Measurements from ENCODE around the gene CEP104. TPM values are rescaled to one million over a fixed set of nuclear protein-coding genes. Genes with fewer than 3 reads are reported as not detected.
A peak's percentile ranks its signal among the peaks of the same experiment; 100 is the strongest.

CEP104 gene
- total RNA-seq, 1 donor from 2014 or later, result 35.2 TPM

GRCh38 chr1:3787349-3787715 lies 69.7 kb downstream of the CEP104 start:
- no peak for DNase-seq
- intact Hi-C loops (cut with micrococcal nuclease), result no loop called here
- ATAC-seq, result no peak

DNA sequence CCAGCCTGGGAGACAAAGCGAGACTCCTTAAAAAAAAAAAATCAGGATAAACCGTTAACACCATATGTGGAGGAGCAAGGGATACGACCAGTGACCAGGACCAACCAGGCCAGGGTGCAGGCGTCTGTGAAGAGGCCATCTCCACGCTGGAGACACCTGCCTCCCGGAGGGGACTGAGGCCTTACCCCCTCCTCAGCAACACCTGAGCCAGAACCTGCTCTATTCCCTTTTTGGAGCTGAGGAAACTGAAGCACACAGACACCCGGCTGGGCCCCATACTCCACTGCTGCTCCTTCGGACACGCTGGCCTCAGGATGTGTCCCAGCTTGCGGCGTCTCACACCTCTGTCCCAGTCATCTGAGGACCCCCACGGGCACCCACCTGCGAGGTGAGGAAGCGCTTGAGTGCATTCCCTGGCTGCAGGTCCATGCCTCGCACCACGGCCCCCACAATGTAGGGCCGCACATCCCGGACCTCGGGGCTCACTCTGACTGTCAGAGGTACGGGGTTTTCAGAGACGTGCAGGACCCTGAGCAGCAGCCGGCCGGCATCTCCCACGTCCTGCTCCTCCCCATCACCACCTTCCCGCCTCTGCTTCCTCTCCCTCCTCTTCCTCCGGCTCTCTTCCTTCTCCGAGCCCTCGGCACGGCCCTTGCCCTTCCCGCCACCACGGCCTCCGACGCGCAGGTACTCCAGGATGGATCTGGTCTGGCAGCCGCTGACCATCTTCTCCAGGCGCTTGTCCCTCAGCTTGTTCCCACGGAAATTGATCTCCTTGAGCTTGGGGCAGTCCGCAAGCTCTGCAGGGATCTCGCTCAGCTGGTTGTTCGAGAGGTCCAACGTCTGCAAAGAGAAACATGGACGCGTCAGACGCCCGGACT lies 70.3 kb downstream of the CEP104 start:
- ATAC-seq (no peak), DNase-seq (no peak)
- intact Hi-C loops (cut with micrococcal nuclease), result no loop called here

DNA sequence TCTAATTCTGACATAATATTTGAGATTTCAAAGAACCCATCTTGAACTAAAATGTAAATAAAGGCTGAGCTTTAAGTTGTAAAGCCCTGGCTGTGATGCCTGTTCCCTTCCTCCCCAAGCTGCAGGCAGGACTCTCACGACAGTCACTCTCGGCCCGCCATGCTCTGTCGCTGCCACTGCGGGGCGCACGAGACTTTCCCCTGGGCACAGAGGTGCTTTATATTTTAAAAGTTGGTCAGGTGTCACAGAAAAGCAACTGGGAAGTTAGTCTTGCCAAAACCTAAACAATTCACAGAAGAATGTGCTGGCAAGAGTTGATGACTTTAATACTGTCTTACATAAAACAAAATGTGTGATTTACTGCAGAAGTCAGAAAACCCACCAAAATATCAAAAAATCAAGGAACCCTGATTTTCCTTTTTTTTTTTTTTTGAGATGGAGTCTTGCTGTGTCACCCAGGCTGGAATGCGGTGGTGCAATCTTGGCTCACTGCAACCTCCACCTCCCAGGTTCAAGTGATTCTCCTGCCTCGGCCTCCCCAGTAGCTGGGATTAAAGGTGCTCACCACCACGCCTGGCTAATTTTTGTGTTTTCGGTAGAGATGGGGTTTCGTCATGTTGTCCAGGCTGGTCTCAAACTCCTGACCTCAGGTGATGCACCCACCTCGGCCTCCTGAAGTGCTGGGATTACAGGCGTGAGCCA lies 71.4 kb downstream of the CEP104 start:
- intact Hi-C loops (cut with micrococcal nuclease), result no loop called here
- ATAC-seq, result no peak
- DNase-seq, result no peak

DNA sequence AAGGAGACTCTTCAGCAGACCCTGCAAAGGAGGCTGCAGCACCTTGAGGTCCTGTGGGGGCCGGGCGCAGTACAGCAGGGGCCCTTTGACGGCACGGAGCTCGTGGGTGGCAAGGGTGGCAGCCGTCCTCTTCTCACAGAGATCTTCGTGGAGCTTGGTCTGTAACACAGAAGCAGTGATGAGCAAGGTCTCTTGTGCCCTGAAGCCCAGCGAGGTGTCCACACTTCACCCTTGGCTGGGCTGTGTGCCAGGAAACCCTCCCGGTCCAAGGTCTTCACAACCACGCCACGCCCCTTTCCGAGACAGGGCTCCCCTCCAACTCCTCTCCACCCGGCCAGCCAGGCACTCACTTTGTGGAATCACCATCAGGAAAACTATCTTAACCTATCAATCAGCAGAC lies 72.0 kb downstream of the CEP104 start:
- intact Hi-C loops (cut with micrococcal nuclease), result no loop called here
- peak; percentile 72 for DNase-seq
- ATAC-seq, result peak; percentile 59

DNA sequence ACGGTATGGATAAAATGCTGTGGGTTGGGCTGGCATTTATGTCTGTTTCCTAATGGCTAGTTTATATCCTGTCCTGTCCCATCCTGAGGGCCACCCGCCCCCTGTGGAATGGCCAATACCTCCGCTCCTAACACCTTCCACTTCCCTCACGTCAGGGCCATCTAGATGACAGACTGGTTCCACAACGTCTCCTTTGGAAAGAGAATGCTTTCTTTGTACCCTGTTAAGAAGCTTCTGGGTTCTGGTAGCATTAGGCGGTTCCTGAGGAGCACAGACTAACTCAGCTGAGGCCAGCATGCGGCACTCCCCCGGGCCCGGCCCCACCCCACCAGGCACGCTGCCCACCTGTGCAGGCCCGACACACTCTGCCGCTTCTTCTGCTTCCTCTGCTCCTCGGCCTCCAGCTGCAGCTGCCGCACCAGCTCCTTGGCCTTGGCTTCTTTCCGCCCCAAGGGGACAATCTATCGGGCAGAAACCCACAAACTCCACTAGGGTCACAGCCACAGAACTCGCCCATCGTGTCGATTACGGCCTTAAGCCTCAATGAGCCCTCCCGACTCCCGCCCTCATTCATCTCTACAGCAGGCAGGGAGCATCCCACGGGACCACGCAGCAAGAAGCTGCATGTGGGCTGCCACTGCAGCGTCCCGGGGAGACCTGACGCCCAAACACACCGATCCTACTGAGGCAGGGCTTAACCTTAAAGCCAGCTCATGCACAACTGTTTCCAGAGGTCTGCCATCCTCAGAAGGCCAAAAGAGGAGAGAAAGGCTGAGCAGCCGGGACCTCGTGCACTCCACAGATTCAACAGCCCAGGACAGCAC lies 73.1 kb downstream of the CEP104 start:
- intact Hi-C loops (cut with micrococcal nuclease), result no loop called here
- DNase-seq (no peak), ATAC-seq (no peak)

DNA sequence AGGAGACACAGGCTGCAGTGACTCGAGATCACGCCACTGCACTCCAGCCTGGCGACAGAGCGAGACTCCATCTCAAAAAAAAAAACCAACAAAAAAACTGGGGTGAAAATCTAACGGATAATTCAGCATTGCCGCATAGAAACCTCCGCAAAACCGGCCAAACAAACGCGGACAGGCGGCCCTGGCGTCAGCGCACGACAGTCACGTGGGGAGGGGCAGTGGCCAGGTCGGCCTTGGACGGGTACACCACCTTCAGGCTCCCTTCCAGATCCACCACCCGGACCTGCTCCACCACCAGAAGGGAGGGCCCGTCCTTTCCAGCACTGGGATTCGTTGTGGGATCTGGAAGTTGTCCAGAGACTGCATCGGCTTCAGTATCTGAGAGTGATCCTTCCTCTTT lies 76.1 kb downstream of the CEP104 start:
- ATAC-seq (no peak), DNase-seq (peak; percentile 12)
- intact Hi-C loops (cut with micrococcal nuclease), result no loop called here

GRCh38 chr1:3779912-3780416 lies 77.0 kb downstream of the CEP104 start:
- DNase-seq, result peak; percentile 14
- intact Hi-C loops (cut with micrococcal nuclease), result no loop called here
- ATAC-seq, result no peak

DNA sequence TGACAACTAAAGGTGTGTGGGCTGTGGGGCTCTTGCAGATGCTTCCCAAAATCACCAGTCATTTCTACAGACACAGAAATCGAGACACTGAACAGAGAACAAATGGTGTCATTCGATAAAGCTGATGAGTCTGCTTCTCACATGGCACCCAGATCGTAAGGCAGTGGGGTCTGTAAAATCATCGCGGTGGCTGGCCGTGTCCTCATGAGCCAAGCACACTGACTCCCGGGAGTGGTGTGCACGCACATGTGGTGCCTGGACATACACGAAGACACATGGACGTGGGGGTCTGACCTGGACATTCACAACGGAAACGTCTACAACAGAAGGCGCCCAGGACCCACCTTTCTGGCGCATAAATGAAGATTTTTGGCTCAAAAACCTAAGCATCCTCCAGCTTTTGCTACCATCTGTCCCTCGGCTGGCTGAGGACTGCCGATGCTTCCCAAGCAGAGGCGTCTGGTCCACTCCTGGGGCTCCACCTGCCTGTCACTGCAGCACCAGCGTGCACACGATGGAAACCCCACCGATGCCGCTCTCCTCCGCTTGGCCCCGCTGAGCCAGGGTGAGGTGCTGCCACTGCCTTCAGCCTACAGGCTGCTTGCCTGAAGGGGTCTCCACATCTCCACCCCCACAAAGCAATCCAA lies 77.6 kb downstream of the CEP104 start:
- DNase-seq (peak; percentile 26), ATAC-seq (no peak)
- intact Hi-C loops (cut with micrococcal nuclease), result no loop called here

DNA sequence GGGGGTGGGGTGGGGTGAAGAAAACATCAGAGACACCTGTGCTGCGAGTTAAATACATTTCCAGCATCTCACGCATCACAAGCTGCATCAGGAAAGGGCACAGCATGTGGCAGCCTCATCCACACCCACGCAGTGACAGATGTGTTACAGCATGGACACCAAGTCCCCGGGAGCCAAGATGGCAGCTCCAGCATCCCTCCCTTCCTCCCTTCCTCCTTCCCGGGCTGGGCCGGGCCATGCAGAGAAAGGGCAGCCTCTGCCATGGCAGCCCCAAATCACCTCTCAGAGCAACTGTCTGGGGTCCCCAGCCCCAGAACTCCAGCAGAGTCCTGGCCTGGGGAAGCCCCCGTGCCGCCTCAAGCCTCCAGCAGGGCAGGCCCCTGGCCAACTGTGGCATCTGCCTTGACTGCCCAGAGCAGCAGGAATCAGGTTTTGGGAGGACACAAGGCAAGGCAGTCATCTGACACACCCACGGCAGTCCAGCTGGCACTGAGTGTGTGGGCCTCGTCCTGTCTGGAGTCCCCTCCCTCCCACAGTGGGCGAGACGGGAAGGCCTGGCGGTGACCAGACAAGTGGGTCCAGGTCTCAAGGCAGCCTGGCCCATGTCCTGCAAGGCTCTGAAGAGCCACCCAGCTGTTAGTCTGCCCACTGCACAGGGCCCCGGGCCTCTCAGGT lies 78.3 kb downstream of the CEP104 start:
- intact Hi-C loops (cut with micrococcal nuclease), result no loop called here
- ATAC-seq (peak; percentile 10), DNase-seq (no peak)

DNA sequence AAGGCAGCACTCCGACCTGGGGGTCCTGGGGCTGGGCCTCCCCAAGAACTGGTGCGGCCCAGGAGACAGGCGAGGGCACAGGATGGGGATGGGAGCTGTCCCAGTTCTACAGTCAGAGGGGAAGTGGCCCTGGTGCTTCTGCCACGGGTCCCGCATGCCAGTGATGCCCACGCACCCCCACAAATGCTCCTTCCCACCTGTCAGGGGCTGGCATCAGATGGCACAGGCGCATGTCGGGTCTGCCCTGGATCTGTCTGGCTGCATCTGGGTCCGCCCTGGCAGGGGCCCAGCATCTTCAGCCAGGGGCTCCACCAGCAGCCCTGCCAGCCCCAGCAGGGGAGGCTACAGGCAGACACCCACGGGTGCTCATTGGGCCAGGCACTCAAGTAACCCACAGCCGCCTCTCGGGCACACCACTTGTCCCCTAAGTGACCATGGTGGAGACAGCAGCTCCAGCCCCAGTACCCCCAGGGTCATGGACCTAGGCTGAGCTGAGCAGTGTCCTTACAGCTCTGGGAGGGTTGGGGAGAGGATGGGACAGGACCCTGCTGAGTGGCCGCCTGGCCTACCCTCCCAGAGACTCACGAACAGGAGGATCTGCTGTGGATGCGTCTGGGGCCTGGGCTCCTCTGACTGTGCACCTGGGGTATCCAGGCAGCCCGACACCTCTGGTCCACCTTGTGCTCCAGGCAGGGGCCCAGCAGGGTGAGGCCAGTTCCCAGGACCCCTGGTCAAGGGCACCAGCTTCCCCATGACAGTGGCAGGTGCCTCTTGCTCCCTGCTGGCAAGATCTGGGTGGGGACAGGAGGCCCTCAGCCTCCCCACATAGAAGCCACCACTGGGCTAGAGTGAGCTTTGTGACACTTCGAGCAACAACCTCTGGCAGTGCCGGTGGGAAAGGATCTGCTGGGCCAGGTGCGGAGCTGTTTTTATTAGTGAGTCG lies 79.1 kb downstream of the CEP104 start:
- DNase-seq, result no peak
- no peak for ATAC-seq
- intact Hi-C loops (cut with micrococcal nuclease), result no loop called here

GRCh38 chr1:3777078-3777547 lies 79.9 kb downstream of the CEP104 start:
- ATAC-seq (no peak), DNase-seq (no peak)
- intact Hi-C loops (cut with micrococcal nuclease), result no loop called here

GRCh38 chr1:3776231-3776961 lies 80.6 kb downstream of the CEP104 start:
- intact Hi-C loops (cut with micrococcal nuclease), result no loop called here
- ATAC-seq (no peak), DNase-seq (no peak)

GRCh38 chr1:3775490-3776230 lies 81.4 kb downstream of the CEP104 start:
- intact Hi-C loops (cut with micrococcal nuclease), result no loop called here
- no peak for ATAC-seq
- peak; percentile 69 for DNase-seq

- peak; percentile 3 for ATAC-seq
- intact Hi-C loops (cut with micrococcal nuclease), result no loop called here
These were observed 82.0 kb downstream of the CEP104 start for GRCh38 chr1:3774946-3775489.

GRCh38 chr1:3774276-3774945 lies 82.6 kb downstream of the CEP104 start:
- ATAC-seq, result no peak
- no peak for DNase-seq
- intact Hi-C loops (cut with micrococcal nuclease), result no loop called here

More at GRCh38 chr1:3774946-3775489, 82.0 kb downstream of the CEP104 start:
- DNase-seq, result no peak
